Measurements from ENCODE around the gene USP53.

USP53 gene

DNA sequence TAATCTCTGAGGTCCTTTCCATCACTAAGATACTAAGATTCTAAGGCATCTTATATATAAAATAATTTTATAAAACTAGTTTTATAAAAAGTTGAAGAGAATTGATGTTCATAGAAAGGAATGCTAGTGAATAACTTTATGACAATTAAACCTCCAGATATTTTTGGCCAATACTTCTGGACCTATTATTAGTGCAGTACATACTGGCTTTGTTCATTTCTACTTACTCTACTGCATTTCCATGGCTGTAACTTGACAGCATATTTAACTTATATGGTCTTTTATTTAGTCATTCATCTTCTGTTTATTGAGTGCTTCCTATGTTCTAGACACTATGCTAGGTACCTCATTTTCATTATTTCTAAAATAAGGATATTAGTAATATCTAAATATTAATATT is 6.8 kb upstream of the USP53 start:
- Histone ChIP-seq H3K36me3 (no peaks in the 10 kb centered on the region), H3K4me3 (ENCODE audit: low read depth, low read length) (no peak overlapping the region), H3K4me1 (peaks cover 3% of the 10 kb centered on the region; the same call in 1 of the 2 replicates), H3K27me3 (no peaks in the 10 kb centered on the region), H3K9me3 (no peaks in the 10 kb centered on the region)
- no peak for DNase-seq
- TF ChIP-seq CTCF (IDR thresholded peaks at IDR 0.05; ENCODE audit: low read depth, low read length) = no peak

GRCh38 chr4:119206178-119206577 is 6.3 kb upstream of the USP53 start:
- no peaks in the 10 kb centered on the region for H3K27me3 ChIP-seq
- H3K4me1 ChIP-seq = peaks cover 3% of the 10 kb centered on the region; the same call in 1 of the 2 replicates
- no peaks in the 10 kb centered on the region for H3K36me3 ChIP-seq
- no peaks in the 10 kb centered on the region for H3K9me3 ChIP-seq
- no peak overlapping the region for H3K4me3 ChIP-seq (ENCODE audit: low read depth, low read length)
- DNase-seq = no peak
- TF ChIP-seq CTCF (IDR thresholded peaks at IDR 0.05; ENCODE audit: low read depth, low read length) = no peak

- H3K9me3 ChIP-seq = no peaks in the 10 kb centered on the region
- no peak for DNase-seq
- H3K4me3 ChIP-seq (ENCODE audit: low read depth, low read length) = no peak overlapping the region
- H3K27me3 ChIP-seq = no peaks in the 10 kb centered on the region
- H3K4me1 ChIP-seq = peaks cover 3% of the 10 kb centered on the region; the same call in 1 of the 2 replicates
- H3K36me3 ChIP-seq = no peaks in the 10 kb centered on the region
- TF ChIP-seq CTCF (IDR thresholded peaks at IDR 0.05; ENCODE audit: low read depth, low read length) = no peak
These were observed 5.5 kb upstream of the USP53 start for GRCh38 chr4:119207051-119207450.

DNA sequence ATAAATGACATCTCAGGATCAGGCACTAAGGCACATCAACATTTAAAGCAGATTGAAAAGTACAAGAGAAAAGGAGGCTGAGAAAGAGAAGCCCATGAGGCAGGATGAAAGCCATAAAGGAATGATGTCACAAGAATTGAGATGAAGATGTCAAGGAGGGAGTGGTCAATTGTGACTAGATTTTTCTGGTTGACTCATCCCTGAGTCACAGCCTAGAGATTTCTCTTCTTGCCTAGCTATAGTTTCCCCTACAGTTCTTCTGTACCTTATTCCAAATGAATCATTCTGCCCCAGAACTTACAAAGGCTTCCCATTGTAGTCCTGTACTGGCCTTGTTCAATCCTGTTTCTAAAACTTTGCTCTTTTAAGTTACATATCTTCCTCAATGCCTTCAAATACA is 3.4 kb upstream of the USP53 start:
- Histone ChIP-seq H3K36me3 (no peaks in the 10 kb centered on the region), H3K4me3 (ENCODE audit: low read depth, low read length) (no peak overlapping the region), H3K4me1 (peaks cover 3% of the 10 kb centered on the region; the same call in 1 of the 2 replicates), H3K27me3 (no peaks in the 10 kb centered on the region), H3K9me3 (no peaks in the 10 kb centered on the region)
- no peak for TF ChIP-seq CTCF (IDR thresholded peaks at IDR 0.05; ENCODE audit: low read depth, low read length)
- DNase-seq = no peak

- H3K9me3 ChIP-seq = no peaks in the 10 kb centered on the region
- H3K4me3 ChIP-seq (ENCODE audit: low read depth, low read length) = no peak overlapping the region
- TF ChIP-seq CTCF (IDR thresholded peaks at IDR 0.05; ENCODE audit: low read depth, low read length) = no peak
- H3K27me3 ChIP-seq = no peaks in the 10 kb centered on the region
- H3K36me3 ChIP-seq = no peaks in the 10 kb centered on the region
- peaks cover 3% of the 10 kb centered on the region; the same call in 1 of the 2 replicates for H3K4me1 ChIP-seq
- no peak for DNase-seq
These were observed 2.9 kb upstream of the USP53 start for GRCh38 chr4:119209586-119209985.

GRCh38 chr4:119210775-119211174 is 1.7 kb upstream of the USP53 start:
- no peak for DNase-seq
- TF ChIP-seq CTCF (IDR thresholded peaks at IDR 0.05; ENCODE audit: low read depth, low read length) = no peak
- Histone ChIP-seq H3K4me1 (peaks cover 3% of the 10 kb centered on the region; the same call in 1 of the 2 replicates), H3K9me3 (no peaks in the 10 kb centered on the region), H3K36me3 (no peaks in the 10 kb centered on the region), H3K27me3 (no peaks in the 10 kb centered on the region), H3K4me3 (ENCODE audit: low read depth, low read length) (no peak overlapping the region)

Data from BE2C (cell line).